Type B pancreatic cell (in vitro differentiated cells): ENCODE results near the gene FAU. TPM values are rescaled to one million over a fixed set of nuclear protein-coding genes. Genes with fewer than 3 reads are reported as not detected.

Experiments used
- DNase-seq: peaks from one replicate; pipeline ENCODE4 v3.0.0; 2021; ENCODE audit warnings: mixed read lengths; ENCODE audit not compliant: unreplicated experiment; ENCODE audit errors: extremely low spot score
- H3K27ac Mint-ChIP-seq: 2 replicates; pipeline ENCODE4 v1.8.0; 2021; ENCODE audit warnings: mild to moderate bottlenecking, mixed read lengths
- H3K27me3 Mint-ChIP-seq: 2 replicates; pipeline ENCODE4 v1.8.0; 2021; ENCODE audit warnings: mixed read lengths
- H3K36me3 Mint-ChIP-seq: 2 replicates; pipeline ENCODE4 v1.8.0; 2021; ENCODE audit warnings: mixed read lengths
- H3K4me1 Mint-ChIP-seq: one replicate; pipeline ENCODE4 v1.8.0; 2021; ENCODE audit warnings: mixed read lengths; ENCODE audit not compliant: unreplicated experiment
- H3K4me3 Mint-ChIP-seq: 2 replicates; pipeline ENCODE4 v1.8.0; 2021; ENCODE audit warnings: mild to moderate bottlenecking, mixed read lengths
- H3K9me3 Mint-ChIP-seq: 2 replicates; pipeline ENCODE4 v1.8.0; 2021; ENCODE audit warnings: mixed read lengths
- total RNA-seq: library from RNA; stranded (reverse); gene quantifications from 2 replicates; pipeline ENCODE4 v1.2.1, GENCODE V29; 2021; ENCODE audit warnings: low replicate concordance
- TF ChIP-seq, protein P1 (sequence below): fragments of 200-600 bp; sonication (generic); conservative IDR thresholded peaks from 2 replicates; pipeline ENCODE4 v1.5.0; 2021; ENCODE audit warnings: antibody characterized with exemption, mild to moderate bottlenecking

FAU gene
- total RNA-seq, 1 donor from 2014 or later, result 758 TPM

GRCh38 chr11:65086809-65087208 is 35.1 kb downstream of the FAU start:
- H3K4me3 Mint-ChIP-seq, result no peak overlapping the region
- no peak overlapping the region for H3K27ac Mint-ChIP-seq
- peaks cover 11% of the 10 kb centered on the region for H3K36me3 Mint-ChIP-seq
- H3K27me3 Mint-ChIP-seq, result no peaks in the 10 kb centered on the region
- DNase-seq, result no peak
- H3K9me3 Mint-ChIP-seq, result no peaks in the 10 kb centered on the region
- peaks cover 10% of the 10 kb centered on the region for H3K4me1 Mint-ChIP-seq
- TF ChIP-seq, protein P1, sequence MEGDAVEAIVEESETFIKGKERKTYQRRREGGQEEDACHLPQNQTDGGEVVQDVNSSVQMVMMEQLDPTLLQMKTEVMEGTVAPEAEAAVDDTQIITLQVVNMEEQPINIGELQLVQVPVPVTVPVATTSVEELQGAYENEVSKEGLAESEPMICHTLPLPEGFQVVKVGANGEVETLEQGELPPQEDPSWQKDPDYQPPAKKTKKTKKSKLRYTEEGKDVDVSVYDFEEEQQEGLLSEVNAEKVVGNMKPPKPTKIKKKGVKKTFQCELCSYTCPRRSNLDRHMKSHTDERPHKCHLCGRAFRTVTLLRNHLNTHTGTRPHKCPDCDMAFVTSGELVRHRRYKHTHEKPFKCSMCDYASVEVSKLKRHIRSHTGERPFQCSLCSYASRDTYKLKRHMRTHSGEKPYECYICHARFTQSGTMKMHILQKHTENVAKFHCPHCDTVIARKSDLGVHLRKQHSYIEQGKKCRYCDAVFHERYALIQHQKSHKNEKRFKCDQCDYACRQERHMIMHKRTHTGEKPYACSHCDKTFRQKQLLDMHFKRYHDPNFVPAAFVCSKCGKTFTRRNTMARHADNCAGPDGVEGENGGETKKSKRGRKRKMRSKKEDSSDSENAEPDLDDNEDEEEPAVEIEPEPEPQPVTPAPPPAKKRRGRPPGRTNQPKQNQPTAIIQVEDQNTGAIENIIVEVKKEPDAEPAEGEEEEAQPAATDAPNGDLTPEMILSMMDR, result no peak

DNA sequence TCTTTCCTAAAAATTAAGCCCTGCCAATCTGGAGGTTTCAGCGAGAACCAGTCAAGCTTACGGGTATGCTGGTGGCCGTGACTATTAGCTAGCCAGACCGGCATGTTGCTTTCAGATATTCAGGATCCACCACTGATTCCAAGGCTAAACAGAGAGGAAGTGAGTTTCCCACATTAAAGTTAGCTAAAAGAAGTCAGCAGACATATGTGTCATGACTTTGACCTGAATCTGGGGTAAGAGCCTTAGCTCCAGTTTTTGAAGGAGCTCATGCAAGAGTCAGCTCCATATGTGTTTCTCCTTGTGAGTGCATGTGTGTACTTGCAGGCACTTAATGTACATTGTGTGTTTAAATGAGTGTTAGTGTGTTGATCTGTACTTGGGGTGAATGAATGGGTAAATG is 36.5 kb downstream of the FAU start:
- H3K4me3 Mint-ChIP-seq, result peak overlapping the region; percentile 96
- peaks cover 12% of the 10 kb centered on the region for H3K36me3 Mint-ChIP-seq
- peaks cover 10% of the 10 kb centered on the region for H3K4me1 Mint-ChIP-seq
- peak overlapping the region; percentile 70 for H3K27ac Mint-ChIP-seq
- TF ChIP-seq, protein P1, result no peak
- no peak for DNase-seq
- no peaks in the 10 kb centered on the region for H3K27me3 Mint-ChIP-seq
- H3K9me3 Mint-ChIP-seq, result no peaks in the 10 kb centered on the region

- H3K9me3 Mint-ChIP-seq, result no peaks in the 10 kb centered on the region
- H3K27ac Mint-ChIP-seq, result peak overlapping the region; percentile 70
- peak overlapping the region; percentile 96 for H3K4me3 Mint-ChIP-seq
- TF ChIP-seq, protein P1, result no peak
- H3K36me3 Mint-ChIP-seq, result peaks cover 15% of the 10 kb centered on the region
- H3K4me1 Mint-ChIP-seq, result peaks cover 10% of the 10 kb centered on the region
- H3K27me3 Mint-ChIP-seq, result no peaks in the 10 kb centered on the region
- no peak for DNase-seq
These were observed 37.1 kb downstream of the FAU start for GRCh38 chr11:65084598-65085375.

- TF ChIP-seq, protein P1, result no peak
- Mint-ChIP-seq H3K36me3 (peaks cover 14% of the 10 kb centered on the region), H3K27me3 (no peaks in the 10 kb centered on the region), H3K4me3 (peak within 1 kb of the TSS; percentile 96), H3K9me3 (no peaks in the 10 kb centered on the region), H3K27ac (peak within 1 kb of the TSS; percentile 70), H3K4me1 (peaks cover 10% of the 10 kb centered on the region)
- peak; percentile 98 for DNase-seq
These were observed 37.9 kb downstream of the FAU start, which contains the start of the genes CDCA5 and ZFPL1 for GRCh38 chr11:65083834-65084597. Gene CDCA5, minus strand, starts transcription at chr11:65084040. Its CDS starts 62 bp downstream, at chr11:65083978. Gene ZFPL1, plus strand, starts transcription at chr11:65084222. Its CDS starts 477 bp downstream, at chr11:65084699.

GRCh38 chr11:65083134-65083833 is 38.6 kb downstream of the FAU start:
- peak overlapping the region; percentile 96 for H3K4me3 Mint-ChIP-seq
- peaks cover 9% of the 10 kb centered on the region for H3K36me3 Mint-ChIP-seq
- no peak for DNase-seq
- H3K4me1 Mint-ChIP-seq, result peaks cover 11% of the 10 kb centered on the region
- H3K27me3 Mint-ChIP-seq, result no peaks in the 10 kb centered on the region
- TF ChIP-seq, protein P1, result no peak
- no peaks in the 10 kb centered on the region for H3K9me3 Mint-ChIP-seq
- H3K27ac Mint-ChIP-seq, result peak overlapping the region; percentile 70
